ENCODE measurements around the gene LAMA2. TPM values are rescaled to one million over a fixed set of nuclear protein-coding genes. Genes with fewer than 3 reads are reported as not detected.

LAMA2 gene
- total and polyA plus RNA-seq, 2 of the 8 experiments (the other 6 are each of a cell fraction or from before 2014, with no cell fraction given) = 1.3 to 3.8 TPM

GRCh38 chr6:129124347-129124746 is 241.4 kb downstream of the LAMA2 start:
- H3K23ac ChIP-seq (ENCODE audit: insufficient read length) = no peak overlapping the region
- no peak overlapping the region for H3K9ac ChIP-seq (replicated peaks in 1 of 4; ENCODE audit: extremely low read depth in 1 of 4, low read depth in 3 of 4, low read length in 3 of 4)
- no peak overlapping the region for H4K91ac ChIP-seq (replicated peaks; ENCODE audit: insufficient read length, low read length)
- H3K27me3 ChIP-seq (replicated peaks in 1 of 4; ENCODE audit: control insufficient read depth in 3 of 4, extremely low read depth in 1 of 4, insufficient read depth in 3 of 4, low read length in 3 of 4) = no peaks in the 10 kb centered on the region
- H4K5ac ChIP-seq (ENCODE audit: insufficient read length, low read depth, low read length) = no peak overlapping the region
- H3K4me1 ChIP-seq (replicated peaks in 1 of 4; ENCODE audit: control insufficient read depth in 3 of 4, insufficient read depth in 4 of 4, low read length in 3 of 4) = no peaks in the 10 kb centered on the region
- H3K18ac ChIP-seq (ENCODE audit: extremely low read depth, low read length) = no peak overlapping the region
- H2BK20ac ChIP-seq (ENCODE audit: low read length) = no peak overlapping the region
- no peaks in the 10 kb centered on the region for H3K79me2 ChIP-seq (ENCODE audit: control insufficient read depth in 1 of 2, insufficient read depth in 2 of 2, low read length in 2 of 2)
- H2BK15ac ChIP-seq (ENCODE audit: low read length) = no peak overlapping the region
- H4K20me1 ChIP-seq (replicated peaks in 1 of 2; ENCODE audit: control insufficient read depth in 1 of 2, insufficient read depth in 2 of 2, low read length in 2 of 2) = no peaks in the 10 kb centered on the region
- H3K23me2 ChIP-seq (ENCODE audit: low read depth, low read length) = no peaks in the 10 kb centered on the region; the same call in 1 of the 2 replicates
- H3K56ac ChIP-seq (replicated peaks; ENCODE audit: insufficient read length, low read depth, low read length) = no peak overlapping the region
- CTCF ChIA-PET (ENCODE audit: partially characterized antibody) = interaction anchor here (0.9 to 1.1 kb wide), 2 partner anchors 10 to 293 kb away, joined by 3 read pairs; no protein-coding TSS in a partner anchor
- no peak overlapping the region for H3K4ac ChIP-seq (replicated peaks; ENCODE audit: insufficient read length, low read depth, low read length)
- 80% methylated on average over 1 of the region's 1 CpG; no CpG with 5 or more reads in 1 of the 2 experiments for WGBS, 2 experiments (ENCODE audit: extremely low coverage in 1 of 2, insufficient coverage in 1 of 2, insufficient read length in 1 of 2, insufficient replicate concordance in 2 of 2, low coverage in 1 of 2, low lambda C conversion rate in 2 of 2, missing lambda C conversion rate in 1 of 2)
- H2BK5ac ChIP-seq (ENCODE audit: low read depth, low read length) = no peak overlapping the region
- no peak overlapping the region for H3K27ac ChIP-seq (ENCODE audit: low read depth, low read length)
- H3K79me1 ChIP-seq (ENCODE audit: low read depth, low read length) = no peaks in the 10 kb centered on the region
- H3K36me3 ChIP-seq (ENCODE audit: control insufficient read depth in 2 of 4, insufficient read depth in 4 of 4, low read length in 3 of 4) = no peaks in the 10 kb centered on the region
- no peak overlapping the region for H2AK5ac ChIP-seq (ENCODE audit: low read depth, low read length)
- no peak for FAIRE-seq
- H3K4me2 ChIP-seq (ENCODE audit: insufficient read depth in 1 of 2, low read depth in 2 of 2, low read length in 2 of 2) = no peak overlapping the region
- H2BK120ac ChIP-seq (replicated peaks; ENCODE audit: low read depth, low read length) = no peak overlapping the region
- H3K4me3 ChIP-seq (ENCODE audit: extremely low read depth in 1 of 4, insufficient read depth in 2 of 4, low read depth in 3 of 4, low read length in 4 of 4) = no peak overlapping the region
- no peak overlapping the region for H4K8ac ChIP-seq (ENCODE audit: extremely low read depth, insufficient read depth, low read length)
- no peak overlapping the region for H2BK12ac ChIP-seq (ENCODE audit: low read depth, low read length)
- H3K14ac ChIP-seq (ENCODE audit: insufficient read length) = no peak overlapping the region
- H3K9me3 ChIP-seq (ENCODE audit: insufficient read depth in 2 of 2, low read depth in 1 of 2, low read length in 1 of 2) = no peaks in the 10 kb centered on the region
- DNase-seq (ENCODE audit: low read depth in 1 of 2, low spot score in 2 of 2) = no peak
- POLR2A ChIA-PET (ENCODE audit: partially characterized antibody) = no interaction called here
- TF ChIP-seq KDM4A (IDR thresholded peaks at IDR 0.05; ENCODE audit: low read depth, low read length, severe bottlenecking) (no peak), MAFK (IDR thresholded peaks at IDR 0.05; ENCODE audit: low read depth, low read length) (no peak)
- no peak overlapping the region for H2AFZ ChIP-seq (ENCODE audit: low read length)
